ENCODE measurements around the gene PRADC1.

PRADC1 gene

DNA sequence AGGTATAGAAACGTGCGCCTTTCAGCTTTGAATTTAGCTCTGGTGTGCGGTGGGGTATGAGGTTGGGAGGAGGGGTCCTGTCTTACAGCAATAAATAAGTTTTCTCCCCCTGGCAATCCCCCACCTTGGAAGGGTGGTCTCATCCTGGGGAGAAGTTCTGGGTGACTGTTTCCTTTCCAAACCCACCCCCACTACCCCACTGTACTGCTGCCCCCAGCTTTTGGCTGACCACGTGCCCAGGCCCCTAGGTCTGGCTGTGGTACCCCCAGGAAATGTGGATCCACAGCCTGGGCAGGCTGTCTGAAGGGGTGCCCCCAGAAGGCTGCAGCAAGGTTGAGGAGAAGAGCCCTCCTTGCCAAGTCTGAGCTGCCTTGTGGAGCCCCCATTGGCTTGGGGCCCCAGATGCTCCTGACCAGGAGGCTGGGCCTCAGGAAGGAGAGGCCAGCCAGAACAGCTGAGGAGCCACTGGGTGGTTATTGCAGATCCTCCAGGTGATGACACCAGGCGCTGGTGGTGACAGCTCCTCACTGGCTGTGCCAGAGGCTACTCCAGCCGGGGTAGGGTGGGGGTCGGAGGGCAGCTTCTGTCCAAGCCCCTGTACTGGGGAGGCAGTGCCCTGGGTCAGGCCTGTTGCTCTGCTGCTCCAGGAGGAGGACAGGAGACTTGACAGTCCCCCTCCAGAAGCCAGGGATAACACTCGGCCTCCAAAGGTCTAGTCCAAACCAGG lies 25.3 kb upstream of the PRADC1 start:
- no peak for DNase-seq

DNA sequence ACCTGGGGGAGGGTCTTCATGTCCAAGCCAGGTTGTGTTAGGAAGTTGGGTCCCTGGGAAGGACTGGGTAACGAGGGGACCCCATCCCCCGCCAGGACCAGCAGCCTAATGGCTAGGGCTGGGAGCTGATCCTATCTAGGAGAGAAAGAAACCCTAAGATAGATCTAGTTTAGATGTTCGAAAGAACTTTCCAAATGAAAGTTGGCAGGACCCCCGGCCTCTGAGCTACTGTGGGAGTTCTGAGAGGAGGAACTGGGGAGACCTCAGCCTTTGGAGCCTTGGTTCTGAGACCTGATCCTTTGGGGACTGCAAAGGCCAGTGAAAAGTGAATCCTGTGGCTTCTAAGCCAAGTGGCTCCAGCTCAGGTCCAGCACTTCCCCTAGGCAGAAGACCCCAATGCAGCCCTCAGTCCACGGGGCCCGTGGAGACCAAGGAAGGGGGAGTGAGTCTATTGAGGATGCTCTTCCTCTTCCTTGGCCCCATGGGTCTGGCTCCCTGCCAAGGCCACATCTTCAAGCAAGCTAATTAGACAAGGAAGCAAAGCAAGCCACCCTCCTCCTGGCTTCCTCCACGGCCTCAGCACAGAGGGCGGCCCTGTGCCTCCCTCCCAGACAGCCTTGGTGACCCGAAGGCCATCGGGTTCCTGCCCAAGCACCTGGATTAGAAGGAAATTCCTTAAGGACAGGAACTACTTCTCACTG lies 24.5 kb upstream of the PRADC1 start:
- no peak for DNase-seq

DNA sequence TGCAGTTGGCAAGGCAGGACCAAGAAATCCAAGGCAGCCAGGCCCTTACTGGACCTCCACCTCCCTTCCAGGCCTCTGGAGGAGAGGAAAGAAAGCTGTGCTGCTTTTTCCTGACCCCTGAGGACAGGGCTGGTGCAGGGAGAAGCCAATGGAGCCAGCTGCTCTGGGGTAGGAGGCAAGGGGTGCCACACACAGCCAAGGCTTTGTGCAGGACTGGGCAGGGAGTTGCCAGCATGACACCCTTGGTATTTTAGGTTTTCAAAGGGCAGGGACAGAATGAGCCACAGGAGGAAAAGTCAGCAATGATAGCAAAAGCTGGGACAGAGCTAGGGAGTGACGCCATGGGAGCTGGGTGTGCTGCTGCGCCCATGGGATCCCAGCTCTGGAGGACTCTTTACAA lies 24.0 kb upstream of the PRADC1 start:
- no peak for DNase-seq

- no peak for DNase-seq
Measured at GRCh38 chr2:73256618-73256922, 23.5 kb upstream of the PRADC1 start.

DNA sequence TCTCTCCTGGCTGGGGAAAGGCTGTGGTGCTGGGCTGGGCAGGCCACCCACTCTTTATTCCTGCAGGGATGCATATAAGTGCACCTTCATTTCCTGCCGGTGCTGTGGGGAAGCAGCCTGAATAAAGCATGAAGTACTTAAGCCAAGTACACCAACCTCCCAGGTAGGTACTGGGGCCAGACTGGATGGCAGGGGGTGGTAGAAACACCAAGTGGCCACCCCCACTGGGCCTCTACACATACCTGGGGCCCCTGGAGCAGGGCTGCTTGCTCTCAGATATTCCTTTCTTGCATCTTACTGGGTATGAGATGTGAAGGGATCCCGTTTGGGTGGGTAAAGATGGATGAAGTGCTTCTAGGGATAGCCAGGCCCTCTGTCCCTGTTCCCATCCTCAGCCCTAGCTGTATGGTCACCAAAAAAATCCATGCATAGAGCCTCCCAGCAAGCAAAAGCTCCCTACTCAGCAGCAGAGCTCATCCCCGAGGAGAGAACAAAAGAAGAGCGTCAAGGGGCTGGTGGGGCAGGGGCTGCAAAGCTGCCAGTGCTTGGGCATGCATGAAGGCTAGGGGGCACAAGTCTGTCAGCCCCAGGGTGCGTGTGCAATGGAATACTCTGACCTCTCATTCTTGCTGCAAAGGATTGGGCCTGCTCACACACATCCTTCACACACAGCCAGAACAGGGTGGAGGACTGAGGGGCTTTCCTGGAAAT lies 23.0 kb upstream of the PRADC1 start:
- DNase-seq = no peak

- no peak for DNase-seq
Measured at GRCh38 chr2:73255007-73255644, 22.1 kb upstream of the PRADC1 start.

DNA sequence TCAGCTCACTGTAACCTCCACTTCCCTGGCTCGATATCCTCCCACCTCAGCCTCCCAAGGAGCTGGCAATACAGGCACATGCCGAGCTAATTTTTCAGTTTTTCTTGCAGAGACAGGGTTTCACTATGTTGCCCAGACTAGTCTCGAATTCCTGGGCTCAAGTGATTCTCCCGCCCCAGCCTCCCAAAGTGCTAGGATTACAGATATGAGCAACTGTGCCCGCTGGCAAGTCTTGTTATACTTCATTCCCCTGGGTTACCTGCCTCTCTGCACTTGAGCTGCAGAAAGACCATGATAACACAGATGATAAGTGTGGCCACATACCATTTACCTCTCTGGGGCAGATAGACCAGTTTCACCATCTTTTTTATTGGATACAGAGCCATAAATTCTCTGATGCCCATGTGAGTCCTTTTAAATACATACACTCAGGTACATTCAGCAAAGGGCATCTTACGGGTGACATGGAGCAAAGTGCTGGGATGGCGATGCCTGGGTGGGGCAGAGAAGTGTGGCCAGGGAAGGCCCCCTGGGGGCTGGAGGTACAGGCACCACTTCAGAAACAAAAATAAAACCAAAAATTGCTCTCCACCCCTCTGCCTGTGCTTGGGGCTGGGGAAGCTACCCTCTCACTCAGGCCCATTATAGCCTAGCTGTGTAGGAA lies 21.4 kb upstream of the PRADC1 start:
- no peak for DNase-seq

DNA sequence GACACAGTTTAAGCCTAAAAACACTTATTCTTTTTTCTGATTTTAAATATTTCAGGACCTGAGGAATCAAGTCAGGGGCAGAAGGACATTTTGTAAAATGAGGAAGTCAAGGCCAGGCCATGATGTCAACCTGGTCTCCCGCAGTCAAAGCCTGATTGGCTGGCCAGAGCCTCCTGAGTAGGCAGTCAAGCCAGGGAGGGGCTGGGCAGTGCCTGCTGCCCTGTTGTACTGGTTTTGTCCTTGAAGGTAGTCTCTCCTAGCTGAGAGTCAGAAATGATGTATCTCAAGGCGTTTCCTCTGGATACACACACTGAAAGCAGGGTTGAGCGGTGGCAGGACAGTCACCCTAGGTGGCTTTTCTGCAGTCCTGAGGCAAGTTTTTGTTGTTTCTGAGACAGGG lies 20.9 kb upstream of the PRADC1 start:
- DNase-seq = no peak

DNA sequence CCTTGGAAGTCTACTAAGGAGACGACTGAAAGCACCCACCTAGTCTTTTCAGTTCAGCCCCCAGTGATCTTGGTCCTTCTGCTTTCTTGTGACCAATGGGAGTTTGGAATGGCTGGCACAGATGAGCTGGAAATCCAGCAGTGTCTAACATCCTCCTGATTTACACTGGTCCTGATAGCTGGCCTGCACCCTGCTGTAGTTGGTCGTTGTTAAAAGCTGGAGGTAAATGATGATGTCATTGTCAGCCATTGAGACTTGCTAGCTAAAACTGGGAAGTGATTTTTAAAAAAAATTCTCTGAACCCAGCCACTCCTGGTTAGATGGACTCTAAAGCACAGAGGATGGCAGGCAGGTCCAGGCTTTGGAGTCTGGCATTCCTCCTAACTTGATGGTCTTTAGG lies 20.4 kb upstream of the PRADC1 start:
- no peak for DNase-seq

- DNase-seq = no peak
Measured at GRCh38 chr2:73252238-73253027, 19.4 kb upstream of the PRADC1 start.

DNA sequence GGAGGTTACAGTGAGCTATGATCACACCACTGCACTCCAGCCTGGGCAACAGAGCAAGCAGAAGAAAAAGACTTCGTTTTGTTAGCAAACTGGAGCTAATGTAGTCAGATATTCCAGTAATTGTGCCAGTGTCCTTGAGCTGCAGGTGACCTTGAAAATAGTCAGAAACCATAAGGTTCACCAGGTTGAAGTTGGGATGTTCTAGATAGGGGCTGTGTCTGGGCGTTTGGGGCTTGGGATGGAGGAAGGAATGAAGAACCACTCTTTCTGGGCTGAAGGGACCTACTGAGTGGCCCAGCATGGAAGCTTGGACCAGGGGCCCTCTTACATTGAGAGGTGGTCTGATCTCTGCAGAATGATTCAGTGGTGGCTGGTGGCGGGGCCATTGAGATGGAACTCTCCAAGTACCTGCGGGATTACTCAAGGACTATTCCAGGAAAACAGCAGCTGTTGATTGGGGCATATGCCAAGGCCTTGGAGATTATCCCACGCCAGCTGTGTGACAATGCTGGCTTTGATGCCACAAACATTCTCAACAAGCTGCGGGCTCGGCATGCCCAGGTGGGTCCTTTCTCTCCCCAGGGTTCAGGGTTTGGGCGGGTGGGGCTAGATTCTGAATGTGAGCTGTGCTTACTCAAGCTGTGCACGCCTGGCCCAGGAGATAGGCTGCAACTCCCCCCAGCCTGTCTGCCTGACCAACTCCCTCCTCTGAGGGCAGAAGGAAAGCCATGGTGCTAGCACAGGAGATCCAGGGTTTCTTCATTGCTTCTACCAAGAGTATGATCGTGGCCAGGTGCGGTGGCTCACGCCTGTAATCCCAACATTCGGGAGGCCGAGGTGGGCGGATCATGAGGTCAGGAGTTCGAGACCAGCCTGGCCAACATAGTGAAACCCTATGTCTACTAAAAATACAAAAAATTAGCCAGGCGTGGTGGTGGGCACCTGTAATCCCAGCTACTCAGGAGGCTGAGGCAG lies 18.1 kb upstream of the PRADC1 start:
- DNase-seq = peak; percentile 26

DNA sequence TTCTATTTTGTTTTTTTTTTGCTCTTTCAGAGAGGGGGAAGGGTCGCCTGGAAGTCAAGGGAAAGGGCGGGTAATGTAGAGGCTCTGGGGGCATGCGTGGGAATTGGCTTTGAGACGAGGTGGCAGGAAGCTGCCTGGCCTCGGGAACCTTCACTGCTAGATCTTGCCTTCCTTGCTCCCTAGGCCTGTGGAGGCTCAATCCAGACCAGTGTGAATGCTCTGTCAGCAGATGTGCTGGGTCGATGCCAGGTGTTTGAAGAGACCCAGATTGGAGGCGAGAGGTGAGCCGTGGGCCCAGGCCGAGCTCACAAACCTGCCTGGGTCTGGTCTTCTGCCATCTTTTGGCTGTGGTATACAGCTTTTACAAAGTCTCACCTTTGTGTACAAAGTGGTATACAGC lies 16.6 kb upstream of the PRADC1 start:
- no peak for DNase-seq

DNA sequence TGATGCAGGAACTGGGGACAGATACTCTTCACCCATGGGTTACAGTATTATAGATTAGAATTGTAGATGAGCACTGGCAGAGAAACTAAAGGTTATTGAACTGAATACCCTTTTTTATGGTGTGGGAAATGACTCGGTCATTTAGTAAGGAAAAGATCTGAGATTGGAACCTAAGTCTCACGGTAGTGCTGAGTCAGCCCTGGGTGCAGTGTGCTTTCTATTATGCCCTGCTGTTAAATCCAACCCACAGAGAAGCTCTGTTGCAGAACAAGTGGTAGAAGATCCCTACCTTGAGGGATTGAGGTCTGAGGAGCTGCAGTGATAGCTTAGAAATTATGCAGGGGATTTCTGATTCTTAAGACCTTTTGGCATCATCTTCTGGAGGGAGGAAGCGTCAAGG lies 13.8 kb upstream of the PRADC1 start:
- DNase-seq = no peak

GRCh38 chr2:73244580-73244979 lies 11.5 kb upstream of the PRADC1 start:
- no peak for DNase-seq

- peak; percentile 92 for DNase-seq
Measured at GRCh38 chr2:73243884-73244570, 11.0 kb upstream of the PRADC1 start.

GRCh38 chr2:73239776-73240175 lies 6.7 kb upstream of the PRADC1 start:
- no peak for DNase-seq

DNA sequence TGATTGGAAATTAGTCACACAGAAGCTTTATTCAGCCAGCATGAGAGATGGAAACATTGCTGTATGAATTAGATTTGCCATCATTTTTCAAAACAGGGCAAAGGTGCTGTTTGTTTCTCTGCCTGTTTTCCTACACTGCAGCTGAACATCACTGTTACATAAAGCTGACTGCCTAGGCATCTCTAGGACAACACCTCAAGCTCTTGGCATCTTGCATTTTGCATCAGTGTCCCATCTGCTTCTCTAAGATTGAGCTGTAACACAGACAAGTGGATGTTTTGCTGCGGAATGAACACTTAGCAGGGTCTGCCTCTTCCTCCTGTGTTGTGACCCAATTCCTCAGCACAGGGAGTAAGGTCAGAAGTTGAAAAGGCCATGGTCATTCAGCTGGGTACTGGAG lies 5.9 kb upstream of the PRADC1 start:
- DNase-seq = no peak

GRCh38 chr2:73238149-73238548 lies 5.1 kb upstream of the PRADC1 start:
- DNase-seq = no peak

DNA sequence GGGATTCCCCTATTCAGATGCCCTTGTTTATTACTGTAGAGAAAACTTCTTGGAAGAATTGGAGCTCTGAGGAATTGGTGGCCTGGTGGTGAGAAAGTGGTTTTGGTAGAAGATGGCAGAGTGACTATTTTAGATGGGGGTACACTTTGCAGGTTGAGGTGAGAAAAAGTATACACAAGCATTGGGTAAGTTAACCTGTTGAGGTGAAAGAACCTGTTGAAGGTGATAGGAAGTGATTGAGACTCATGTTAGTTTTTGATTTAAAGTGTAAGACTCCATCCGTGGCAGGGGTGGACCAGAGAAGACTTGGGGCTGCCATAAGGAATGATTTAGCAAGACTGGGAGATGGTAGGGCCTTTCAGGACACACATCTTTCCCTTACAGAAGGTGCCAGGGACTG lies 4.1 kb upstream of the PRADC1 start:
- no peak for DNase-seq

GRCh38 chr2:73235315-73236028 lies 2.4 kb upstream of the PRADC1 start:
- DNase-seq = no peak
